Esophagus muscularis mucosa (tissue), 3 donors: ENCODE results near the gene ALG2.

Experiments
- POLR2A ChIP-seq: fragments of 450-650 bp; IDR thresholded peaks from one replicate; pipeline ENCODE4 v1.6.1; 2017; ENCODE audit warnings: antibody characterized with exemption, moderate library complexity, mild to moderate bottlenecking, low read depth
- POLR2AphosphoS5 ChIP-seq, 2 donors: sonication (generic); formaldehyde crosslinking; IDR thresholded peaks; one replicate each; pipeline ENCODE4 v1.6.1; 2017; ENCODE audit warnings: antibody characterized with exemption in 2 of 2
- TF ChIP-seq, protein P1 (sequence below), 3 experiments: fragments of 200-600 bp in 2 of 3; fragments of 450-650 bp in 1 of 3; sonication (generic) in 2 of 3; IDR thresholded peaks; one replicate each; pipeline ENCODE4 v1.5.1; 2017 to 2019; ENCODE audit warnings: antibody characterized with exemption in 3 of 3, mild to moderate bottlenecking in 2 of 3, moderate library complexity in 1 of 3

DNA sequence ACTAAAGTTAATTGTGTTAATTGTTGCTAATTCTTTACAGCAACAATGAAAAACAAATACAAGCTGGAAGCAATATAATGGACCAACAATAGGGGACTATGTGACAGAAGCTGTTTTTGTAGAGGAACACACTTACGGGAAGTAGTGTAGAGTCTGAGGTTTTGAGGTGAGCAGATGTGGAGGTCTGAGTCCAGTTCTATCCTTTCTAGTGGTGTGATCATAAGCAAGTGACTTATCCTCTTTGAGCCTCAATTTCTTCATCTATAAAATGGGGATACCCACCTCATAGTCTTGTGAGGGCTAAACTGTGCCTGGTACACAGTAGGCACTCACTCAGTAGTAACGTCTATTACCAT, 28.3 kb downstream of the ALG2 start:
- TF ChIP-seq POLR2A (no peak), POLR2AphosphoS5 (IDR thresholded peaks at IDR 0.05) (no peak)
- TF ChIP-seq, protein P1, sequence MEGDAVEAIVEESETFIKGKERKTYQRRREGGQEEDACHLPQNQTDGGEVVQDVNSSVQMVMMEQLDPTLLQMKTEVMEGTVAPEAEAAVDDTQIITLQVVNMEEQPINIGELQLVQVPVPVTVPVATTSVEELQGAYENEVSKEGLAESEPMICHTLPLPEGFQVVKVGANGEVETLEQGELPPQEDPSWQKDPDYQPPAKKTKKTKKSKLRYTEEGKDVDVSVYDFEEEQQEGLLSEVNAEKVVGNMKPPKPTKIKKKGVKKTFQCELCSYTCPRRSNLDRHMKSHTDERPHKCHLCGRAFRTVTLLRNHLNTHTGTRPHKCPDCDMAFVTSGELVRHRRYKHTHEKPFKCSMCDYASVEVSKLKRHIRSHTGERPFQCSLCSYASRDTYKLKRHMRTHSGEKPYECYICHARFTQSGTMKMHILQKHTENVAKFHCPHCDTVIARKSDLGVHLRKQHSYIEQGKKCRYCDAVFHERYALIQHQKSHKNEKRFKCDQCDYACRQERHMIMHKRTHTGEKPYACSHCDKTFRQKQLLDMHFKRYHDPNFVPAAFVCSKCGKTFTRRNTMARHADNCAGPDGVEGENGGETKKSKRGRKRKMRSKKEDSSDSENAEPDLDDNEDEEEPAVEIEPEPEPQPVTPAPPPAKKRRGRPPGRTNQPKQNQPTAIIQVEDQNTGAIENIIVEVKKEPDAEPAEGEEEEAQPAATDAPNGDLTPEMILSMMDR (IDR thresholded peaks at IDR 0.05): no peak
